ENCODE measurements around the gene RAB44.
A peak's percentile ranks its signal among the peaks of the same experiment; 100 is the strongest.

DNA sequence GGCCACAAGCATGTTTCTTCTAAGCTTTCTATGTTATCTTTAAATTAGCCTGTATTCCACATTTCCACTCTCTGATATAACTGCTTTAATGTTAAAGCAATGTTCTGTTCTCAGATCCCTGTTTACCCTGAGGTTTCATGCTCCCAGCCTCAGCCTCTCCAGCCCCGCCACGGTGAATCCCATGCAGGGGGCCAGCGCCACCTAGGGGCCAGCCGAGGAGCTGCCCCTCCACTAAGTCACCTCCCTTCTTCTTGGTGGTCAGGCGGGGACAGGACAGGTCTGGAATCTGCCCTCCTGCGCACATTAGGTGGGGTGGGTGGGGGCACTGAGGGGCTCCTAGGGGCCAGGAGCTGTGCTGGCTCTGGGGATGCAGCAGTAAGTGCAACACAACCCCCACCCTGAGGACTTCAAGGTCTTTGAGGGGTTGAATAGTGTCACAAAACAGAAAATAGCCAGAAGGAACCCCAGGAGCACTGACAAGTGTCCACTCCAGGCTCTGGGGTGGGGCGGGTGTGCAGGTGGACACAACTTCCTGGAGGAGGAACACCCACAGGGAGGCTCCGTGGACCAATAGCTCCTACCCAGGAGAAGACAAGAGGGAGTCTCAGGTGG lies 61.6 kb downstream of the RAB44 start:
- TF ChIP-seq FOS (IDR thresholded peaks at IDR 0.05; ENCODE audit: low read depth, low read length): no peak
- no peak for TF ChIP-seq POLR2A (IDR thresholded peaks at IDR 0.05; ENCODE audit: low read depth, low read length)
- TF ChIP-seq, protein P1, sequence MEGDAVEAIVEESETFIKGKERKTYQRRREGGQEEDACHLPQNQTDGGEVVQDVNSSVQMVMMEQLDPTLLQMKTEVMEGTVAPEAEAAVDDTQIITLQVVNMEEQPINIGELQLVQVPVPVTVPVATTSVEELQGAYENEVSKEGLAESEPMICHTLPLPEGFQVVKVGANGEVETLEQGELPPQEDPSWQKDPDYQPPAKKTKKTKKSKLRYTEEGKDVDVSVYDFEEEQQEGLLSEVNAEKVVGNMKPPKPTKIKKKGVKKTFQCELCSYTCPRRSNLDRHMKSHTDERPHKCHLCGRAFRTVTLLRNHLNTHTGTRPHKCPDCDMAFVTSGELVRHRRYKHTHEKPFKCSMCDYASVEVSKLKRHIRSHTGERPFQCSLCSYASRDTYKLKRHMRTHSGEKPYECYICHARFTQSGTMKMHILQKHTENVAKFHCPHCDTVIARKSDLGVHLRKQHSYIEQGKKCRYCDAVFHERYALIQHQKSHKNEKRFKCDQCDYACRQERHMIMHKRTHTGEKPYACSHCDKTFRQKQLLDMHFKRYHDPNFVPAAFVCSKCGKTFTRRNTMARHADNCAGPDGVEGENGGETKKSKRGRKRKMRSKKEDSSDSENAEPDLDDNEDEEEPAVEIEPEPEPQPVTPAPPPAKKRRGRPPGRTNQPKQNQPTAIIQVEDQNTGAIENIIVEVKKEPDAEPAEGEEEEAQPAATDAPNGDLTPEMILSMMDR (conservative IDR thresholded peaks at IDR 0.05; ENCODE audit: low read depth, low read length): peak; percentile 98
- TF ChIP-seq BHLHE40 (IDR thresholded peaks at IDR 0.05; ENCODE audit: low read depth, low read length): no peak
- TF ChIP-seq, protein P2, sequence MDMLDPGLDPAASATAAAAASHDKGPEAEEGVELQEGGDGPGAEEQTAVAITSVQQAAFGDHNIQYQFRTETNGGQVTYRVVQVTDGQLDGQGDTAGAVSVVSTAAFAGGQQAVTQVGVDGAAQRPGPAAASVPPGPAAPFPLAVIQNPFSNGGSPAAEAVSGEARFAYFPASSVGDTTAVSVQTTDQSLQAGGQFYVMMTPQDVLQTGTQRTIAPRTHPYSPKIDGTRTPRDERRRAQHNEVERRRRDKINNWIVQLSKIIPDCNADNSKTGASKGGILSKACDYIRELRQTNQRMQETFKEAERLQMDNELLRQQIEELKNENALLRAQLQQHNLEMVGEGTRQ (IDR thresholded peaks at IDR 0.05; ENCODE audit: low read depth, low read length): no peak
- TF ChIP-seq RCOR1 (IDR thresholded peaks at IDR 0.05; ENCODE audit: insufficient replicate concordance, low read length): no peak
- TF ChIP-seq RAD21 (IDR thresholded peaks at IDR 0.05; ENCODE audit: low read length): peak; percentile 95

Data from IMR-90 (cell line).